ENCODE results near the gene MARCKS.

- TF ChIP-seq CTCF (IDR thresholded peaks at IDR 0.05) (no peak), POLR2A (IDR thresholded peaks at IDR 0.05) (no peak)
Observed at GRCh38 chr6:113901482-113901881, 44.3 kb downstream of the MARCKS start.
